HS-5 (cell line): Measurements from ENCODE around the gene THAP3.
A peak's percentile ranks its signal among the peaks of the same experiment; 100 is the strongest.
"Not testable (repeated sequence)": the region's sequence is repeated elsewhere in the genome, so short reads cannot be mapped to it uniquely, and the experiment has no call there.

ENCODE experiments used
- DNase-seq: peaks from one replicate; pipeline ENCODE4 v3.0.0-alpha.2; 2012; ENCODE audit warnings: low read depth

The THAP3 gene

GRCh38 chr1:6591222-6591621 lies 33.4 kb upstream of the THAP3 start:
- no peak for DNase-seq

GRCh38 chr1:6591644-6592043 lies 33.0 kb upstream of the THAP3 start:
- no peak for DNase-seq

- DNase-seq, result no peak
These were observed 32.2 kb upstream of the THAP3 start for GRCh38 chr1:6592441-6592840.

- no peak for DNase-seq
These were observed 31.6 kb upstream of the THAP3 start for GRCh38 chr1:6592865-6593593.

GRCh38 chr1:6593810-6594209 lies 30.9 kb upstream of the THAP3 start:
- no peak for DNase-seq

GRCh38 chr1:6594977-6595740 lies 29.5 kb upstream of the THAP3 start:
- no peak for DNase-seq

- no peak for DNase-seq
These were observed 28.3 kb upstream of the THAP3 start for GRCh38 chr1:6596351-6596750.

GRCh38 chr1:6596886-6597776 lies 27.5 kb upstream of the THAP3 start:
- DNase-seq, result no peak

GRCh38 chr1:6597777-6598131 lies 26.9 kb upstream of the THAP3 start:
- DNase-seq, result no peak

GRCh38 chr1:6599141-6599975 lies 25.3 kb upstream of the THAP3 start:
- DNase-seq, result no peak

GRCh38 chr1:6599991-6600390 lies 24.7 kb upstream of the THAP3 start:
- not testable (repeated sequence) for DNase-seq

- DNase-seq, result no peak
These were observed 24.1 kb upstream of the THAP3 start for GRCh38 chr1:6600410-6601048.

- DNase-seq, result peak; percentile 95
These were observed 23.4 kb upstream of the THAP3 start for GRCh38 chr1:6601049-6601922.

GRCh38 chr1:6601923-6602668 lies 22.6 kb upstream of the THAP3 start:
- DNase-seq, result no peak

GRCh38 chr1:6602669-6603237 lies 21.9 kb upstream of the THAP3 start, which contains the start of gene KLHL21:
Gene KLHL21, minus strand, starts transcription at chr1:6602869. Its CDS starts 52 bp downstream, at chr1:6602817.
- DNase-seq, result no peak

- DNase-seq, result no peak
These were observed 21.3 kb upstream of the THAP3 start for GRCh38 chr1:6603238-6603914.

- DNase-seq, result no peak
These were observed 20.6 kb upstream of the THAP3 start for GRCh38 chr1:6603915-6604558.
